CD4-positive, CD25-positive, alpha-beta regulatory T cell (primary cell): ENCODE data around the gene MSANTD3. TPM values are rescaled to one million over a fixed set of nuclear protein-coding genes. Genes with fewer than 3 reads are reported as not detected.

Experiments
- ATAC-seq, 2 donors: fragments of 150-1000 bp; cut with Tn5 transposase; one replicate each; pipeline ENCODE4 v1.10.0; 2021; ENCODE audit warnings: low read depth in 2 of 2, moderate number of reproducible peaks in 2 of 2, moderate library complexity in 1 of 2
- DNase-seq, 3 donors: peaks; one replicate each; pipeline versions ENCODE4 v3.0.0 to v3.0.0-alpha.2; 2012 to 2022; ENCODE audit warnings: mixed read lengths in 1 of 3
- H3K27ac ChIP-seq: one replicate; pipeline ENCODE4 v1.7.0; 2013; ENCODE audit warnings: mild to moderate bottlenecking, low read length; ENCODE audit not compliant: insufficient read depth, poor library complexity, severe bottlenecking
- H3K27me3 ChIP-seq: one replicate; pipeline ENCODE4 v1.7.0; 2013; ENCODE audit warnings: low read length; ENCODE audit not compliant: control insufficient read depth, insufficient read depth
- H3K36me3 ChIP-seq: one replicate; pipeline ENCODE4 v1.7.0; 2013; ENCODE audit warnings: mild to moderate bottlenecking, low read length, moderate library complexity; ENCODE audit not compliant: control insufficient read depth, insufficient read depth
- H3K4me1 ChIP-seq: 2 replicates; pipeline ENCODE4 v1.7.0; 2013; ENCODE audit warnings: mild to moderate bottlenecking, low read length; ENCODE audit not compliant: insufficient read depth, control insufficient read depth, poor library complexity, severe bottlenecking
- H3K4me3 ChIP-seq: one replicate; pipeline ENCODE4 v1.7.0; 2013; ENCODE audit warnings: low read depth, mild to moderate bottlenecking, low read length, moderate library complexity
- H3K9me3 ChIP-seq, 2 experiments: 1 replicate in 1 of 2; 2 replicates in 1 of 2; pipeline ENCODE4 v1.7.0; 2013; ENCODE audit warnings: low read length in 2 of 2, mild to moderate bottlenecking in 1 of 2, moderate library complexity in 1 of 2; ENCODE audit not compliant: control insufficient read depth in 2 of 2
- H3K27ac Mint-ChIP-seq, 3 donors: one replicate each; pipeline ENCODE4 v1.8.0; 2020 to 2022; ENCODE audit warnings: mild to moderate bottlenecking in 3 of 3, mixed read lengths in 3 of 3, moderate library complexity in 2 of 3
- H3K27me3 Mint-ChIP-seq: one replicate; pipeline ENCODE4 v1.8.0; 2022; ENCODE audit warnings: mild to moderate bottlenecking, mixed read lengths
- H3K36me3 Mint-ChIP-seq: one replicate; pipeline ENCODE4 v1.8.0; 2020; ENCODE audit warnings: mixed read lengths
- H3K4me1 Mint-ChIP-seq, 4 donors: one replicate each; pipeline ENCODE4 v1.8.0; 2020 to 2022; ENCODE audit warnings: mixed read lengths in 4 of 4, mild to moderate bottlenecking in 1 of 4
- H3K4me3 Mint-ChIP-seq, 4 donors: one replicate each; pipeline ENCODE4 v1.8.0; 2020 to 2022; ENCODE audit warnings: mild to moderate bottlenecking in 4 of 4, mixed read lengths in 4 of 4, moderate library complexity in 3 of 4
- H3K9me3 Mint-ChIP-seq, 7 donors: one replicate each; pipeline ENCODE4 v1.8.0; 2020 to 2022; ENCODE audit warnings: mixed read lengths in 7 of 7, mild to moderate bottlenecking in 3 of 7, moderate library complexity in 2 of 7
- polyA plus RNA-seq, 4 donors: library from polyadenylated mRNA; unstranded; fragments of 300-500 nt; fragmentation: Illumina TruSeq; gene quantifications; one replicate each; pipeline ENCODE4 v1.2.3, GENCODE V29; 2021
- total RNA-seq: library from RNA; stranded (reverse); gene quantifications from one replicate; pipeline ENCODE4 v1.2.3, GENCODE V29; 2022

MSANTD3 gene
- total and polyA plus RNA-seq, 5 donors from 2014 or later: 3.0 to 5.9 (median 3.9) TPM

- Histone ChIP-seq H3K36me3 (no peaks in the 10 kb centered on the region), H3K27me3 (no peaks in the 10 kb centered on the region), H3K4me1 (no peaks in the 10 kb centered on the region), H3K4me3 (no peak overlapping the region), H3K27ac (no peak overlapping the region), H3K9me3 (no peaks in the 10 kb centered on the region)
- no peak overlapping the region for H3K4me3 Mint-ChIP-seq
- H3K9me3 Mint-ChIP-seq: no peaks in the 10 kb centered on the region
- H3K27me3 Mint-ChIP-seq: no peaks in the 10 kb centered on the region
- peaks cover 0 to 7% (median 3%) of the 10 kb centered on the region in 4 donors for H3K4me1 Mint-ChIP-seq
- DNase-seq (no peak), ATAC-seq (no peak)
- H3K27ac Mint-ChIP-seq: no peak overlapping the region
- H3K36me3 Mint-ChIP-seq: peaks cover 23% of the 10 kb centered on the region
These were observed 17.1 kb downstream of the MSANTD3 start for GRCh38 chr9:100443781-100444768.

GRCh38 chr9:100445161-100445902 lies 18.4 kb downstream of the MSANTD3 start:
- no peaks in the 10 kb centered on the region for H3K27me3 Mint-ChIP-seq
- Histone ChIP-seq H3K27ac (no peak overlapping the region), H3K36me3 (no peaks in the 10 kb centered on the region), H3K9me3 (no peaks in the 10 kb centered on the region), H3K4me1 (no peaks in the 10 kb centered on the region), H3K4me3 (no peak overlapping the region), H3K27me3 (no peaks in the 10 kb centered on the region)
- DNase-seq (no peak), ATAC-seq (no peak)
- H3K27ac Mint-ChIP-seq: no peak overlapping the region
- peaks cover 0 to 13% (median 4%) of the 10 kb centered on the region in 4 donors for H3K4me1 Mint-ChIP-seq
- no peak overlapping the region for H3K4me3 Mint-ChIP-seq
- H3K36me3 Mint-ChIP-seq: peaks cover 24% of the 10 kb centered on the region
- H3K9me3 Mint-ChIP-seq: peaks cover 0 to 2% (median 0%) of the 10 kb centered on the region in 7 donors

- Histone ChIP-seq H3K9me3 (no peaks in the 10 kb centered on the region), H3K27ac (no peak overlapping the region), H3K27me3 (no peaks in the 10 kb centered on the region), H3K4me3 (no peak overlapping the region), H3K36me3 (no peaks in the 10 kb centered on the region), H3K4me1 (no peaks in the 10 kb centered on the region)
- H3K9me3 Mint-ChIP-seq: peaks cover 0 to 2% (median 0%) of the 10 kb centered on the region in 7 donors
- no peak overlapping the region for H3K27ac Mint-ChIP-seq
- peaks cover 30% of the 10 kb centered on the region for H3K36me3 Mint-ChIP-seq
- H3K27me3 Mint-ChIP-seq: no peaks in the 10 kb centered on the region
- peaks cover 0 to 13% (median 4%) of the 10 kb centered on the region in 4 donors for H3K4me1 Mint-ChIP-seq
- H3K4me3 Mint-ChIP-seq: no peak overlapping the region
- DNase-seq (no peak), ATAC-seq (no peak)
These were observed 19.1 kb downstream of the MSANTD3 start for GRCh38 chr9:100445903-100446549.

GRCh38 chr9:100447041-100447440 lies 20.1 kb downstream of the MSANTD3 start:
- no peaks in the 10 kb centered on the region for H3K27me3 ChIP-seq
- Mint-ChIP-seq H3K9me3 (peaks cover 0 to 2% (median 0%) of the 10 kb centered on the region in 7 donors), H3K36me3 (peaks cover 36% of the 10 kb centered on the region), H3K27ac (no peak overlapping the region), H3K4me1 (peaks cover 0 to 13% (median 4%) of the 10 kb centered on the region in 4 donors), H3K27me3 (no peaks in the 10 kb centered on the region), H3K4me3 (no peak overlapping the region)
- no peaks in the 10 kb centered on the region for H3K4me1 ChIP-seq
- ATAC-seq (no peak), DNase-seq (no peak)
- no peak overlapping the region for H3K4me3 ChIP-seq
- H3K9me3 ChIP-seq: no peaks in the 10 kb centered on the region
- H3K36me3 ChIP-seq: peaks cover 2% of the 10 kb centered on the region
- H3K27ac ChIP-seq: no peak overlapping the region

- H3K27ac Mint-ChIP-seq: no peak overlapping the region
- H3K36me3 Mint-ChIP-seq: peaks cover 40% of the 10 kb centered on the region
- ATAC-seq: no peak
These were observed 21.3 kb downstream of the MSANTD3 start for GRCh38 chr9:100448266-100448665.

GRCh38 chr9:100449420-100449819 lies 22.5 kb downstream of the MSANTD3 start:
- ATAC-seq (no peak), DNase-seq (no peak)
- Mint-ChIP-seq H3K36me3 (peaks cover 42% of the 10 kb centered on the region), H3K27me3 (no peaks in the 10 kb centered on the region), H3K4me3 (no peak overlapping the region), H3K9me3 (peaks cover 0 to 2% (median 0%) of the 10 kb centered on the region in 7 donors), H3K4me1 (peaks cover 0 to 11% (median 2%) of the 10 kb centered on the region in 4 donors), H3K27ac (no peak overlapping the region)
- H3K36me3 ChIP-seq: peaks cover 2% of the 10 kb centered on the region
- no peaks in the 10 kb centered on the region for H3K27me3 ChIP-seq
- no peak overlapping the region for H3K27ac ChIP-seq
- no peaks in the 10 kb centered on the region for H3K9me3 ChIP-seq
- no peaks in the 10 kb centered on the region for H3K4me1 ChIP-seq
- H3K4me3 ChIP-seq: no peak overlapping the region

More at GRCh38 chr9:100448266-100448665, 21.3 kb downstream of the MSANTD3 start:
- H3K9me3 Mint-ChIP-seq: peaks cover 0 to 2% (median 0%) of the 10 kb centered on the region in 7 donors
- Histone ChIP-seq H3K4me1 (no peaks in the 10 kb centered on the region), H3K4me3 (no peak overlapping the region), H3K36me3 (peaks cover 2% of the 10 kb centered on the region), H3K27ac (no peak overlapping the region), H3K27me3 (no peaks in the 10 kb centered on the region), H3K9me3 (no peaks in the 10 kb centered on the region)
- no peak overlapping the region for H3K4me3 Mint-ChIP-seq
- DNase-seq: no peak
- H3K4me1 Mint-ChIP-seq: peaks cover 0 to 13% (median 4%) of the 10 kb centered on the region in 4 donors
- no peaks in the 10 kb centered on the region for H3K27me3 Mint-ChIP-seq

GRCh38 chr9:100452894-100453293 lies 26.0 kb downstream of the MSANTD3 start:
- Histone ChIP-seq H3K4me3 (no peak overlapping the region), H3K9me3 (no peaks in the 10 kb centered on the region), H3K4me1 (no peaks in the 10 kb centered on the region), H3K36me3 (peaks cover 2% of the 10 kb centered on the region), H3K27ac (no peak overlapping the region), H3K27me3 (no peaks in the 10 kb centered on the region)
- DNase-seq (no peak), ATAC-seq (no peak)
- Mint-ChIP-seq H3K27ac (no peak overlapping the region), H3K9me3 (peaks cover 0 to 2% (median 0%) of the 10 kb centered on the region in 7 donors), H3K36me3 (peaks cover 36% of the 10 kb centered on the region), H3K4me3 (no peak overlapping the region), H3K27me3 (peaks cover 4% of the 10 kb centered on the region), H3K4me1 (peaks cover 0 to 7% (median 2%) of the 10 kb centered on the region in 4 donors)
